Uterus (tissue), 4 donors: ENCODE measurements around the gene MRM1. TPM values are rescaled to one million over a fixed set of nuclear protein-coding genes. Genes with fewer than 3 reads are reported as not detected.

Experiments used
- DNase-seq, 2 donors: peaks; one replicate each; pipeline ENCODE4 v3.0.0-alpha.2; 2019 to 2020
- H3K27ac ChIP-seq, 2 donors: fragments of 200-600 bp; sonication (generic); 1 replicate in 1 of 2; 2 replicates in 1 of 2; pipeline ENCODE4 v1.5.1; 2016 to 2018
- H3K27me3 ChIP-seq, 2 donors: fragments of 200-600 bp; sonication (generic); one replicate each; pipeline ENCODE4 v1.5.1; 2018 to 2019; ENCODE audit warnings: control low read depth in 1 of 2
- H3K36me3 ChIP-seq, 2 donors: fragments of 200-600 bp; sonication (generic); one replicate each; pipeline ENCODE4 v1.5.1; 2019; ENCODE audit warnings: control low read depth in 1 of 2
- H3K4me1 ChIP-seq, 2 donors: fragments of 200-600 bp; sonication (generic); one replicate each; pipeline ENCODE4 v1.5.1; 2018 to 2019; ENCODE audit warnings: control low read depth in 1 of 2
- H3K4me3 ChIP-seq, 2 donors: fragments of 200-600 bp; sonication (generic); 1 replicate in 1 of 2; 2 replicates in 1 of 2; pipeline ENCODE4 v1.5.1; 2018 to 2019; ENCODE audit warnings: mild to moderate bottlenecking in 1 of 2
- H3K9me3 ChIP-seq, 2 donors: fragments of 200-600 bp; sonication (generic); one replicate each; pipeline ENCODE4 v1.5.1; 2019; ENCODE audit warnings: control low read depth in 1 of 2
- POLR2A ChIP-seq, 2 donors: fragments of 450-650 bp; IDR thresholded peaks; one replicate each; pipeline ENCODE4 v1.6.1; 2016; ENCODE audit warnings: antibody characterized with exemption in 2 of 2, mild to moderate bottlenecking in 1 of 2, moderate library complexity in 1 of 2
- intact Hi-C: fragments of 100-400 bp; cut with DNase I; formaldehyde crosslinking; loops from one replicate; pipeline ENCODE4 v1.15.1; 2023; ENCODE audit warnings: low total_unique reads
- total RNA-seq, 4 donors: library from RNA; depleted of rRNA in 3 of 4; stranded (reverse); fragments of >200 nt in 3 of 4; gene quantifications; one replicate each; pipeline versions ENCODE4 v1.1.0 to v1.2.4, GENCODE V29; 2014 to 2023
- TF ChIP-seq, protein P1 (sequence below), 4 experiments: fragments of 200-600 bp in 2 of 4; fragments of 450-650 bp in 2 of 4; sonication (generic) in 2 of 4; IDR thresholded peaks; one replicate each; pipeline ENCODE4 v1.5.1; 2016 to 2019; ENCODE audit warnings: antibody characterized with exemption in 4 of 4, mild to moderate bottlenecking in 2 of 4, moderate library complexity in 1 of 4
- donor health status: DM: yes; HTN: yes; CAD: no.

Gene MRM1
- total RNA-seq, 4 donors from 2014 or later: 3.7 to 8.5 (median 4.6) TPM; not detected in 1

DNA sequence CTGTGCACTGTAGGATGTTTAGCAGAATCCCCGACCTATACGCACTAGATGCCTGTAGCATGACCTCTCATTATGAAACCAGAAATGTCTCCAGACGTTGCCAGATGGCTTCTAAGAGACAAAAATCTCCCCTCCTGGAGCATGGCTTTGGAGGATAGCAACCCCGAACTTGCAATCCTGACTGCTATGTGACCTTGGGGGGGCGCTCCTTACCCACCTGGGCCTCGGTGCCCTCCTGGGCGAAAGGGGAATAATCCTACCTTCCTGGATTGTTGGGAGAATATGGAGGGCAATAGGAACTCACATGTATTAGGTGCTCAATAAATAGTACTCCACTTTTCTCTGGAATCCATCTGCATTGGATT lies 8.1 kb downstream of the MRM1 start:
- no peak for TF ChIP-seq POLR2A (IDR thresholded peaks at IDR 0.05)
- TF ChIP-seq, protein P1, sequence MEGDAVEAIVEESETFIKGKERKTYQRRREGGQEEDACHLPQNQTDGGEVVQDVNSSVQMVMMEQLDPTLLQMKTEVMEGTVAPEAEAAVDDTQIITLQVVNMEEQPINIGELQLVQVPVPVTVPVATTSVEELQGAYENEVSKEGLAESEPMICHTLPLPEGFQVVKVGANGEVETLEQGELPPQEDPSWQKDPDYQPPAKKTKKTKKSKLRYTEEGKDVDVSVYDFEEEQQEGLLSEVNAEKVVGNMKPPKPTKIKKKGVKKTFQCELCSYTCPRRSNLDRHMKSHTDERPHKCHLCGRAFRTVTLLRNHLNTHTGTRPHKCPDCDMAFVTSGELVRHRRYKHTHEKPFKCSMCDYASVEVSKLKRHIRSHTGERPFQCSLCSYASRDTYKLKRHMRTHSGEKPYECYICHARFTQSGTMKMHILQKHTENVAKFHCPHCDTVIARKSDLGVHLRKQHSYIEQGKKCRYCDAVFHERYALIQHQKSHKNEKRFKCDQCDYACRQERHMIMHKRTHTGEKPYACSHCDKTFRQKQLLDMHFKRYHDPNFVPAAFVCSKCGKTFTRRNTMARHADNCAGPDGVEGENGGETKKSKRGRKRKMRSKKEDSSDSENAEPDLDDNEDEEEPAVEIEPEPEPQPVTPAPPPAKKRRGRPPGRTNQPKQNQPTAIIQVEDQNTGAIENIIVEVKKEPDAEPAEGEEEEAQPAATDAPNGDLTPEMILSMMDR (IDR thresholded peaks at IDR 0.05): no peak
- Histone ChIP-seq H3K36me3 (no peaks in the 10 kb centered on the region), H3K27me3 (no peaks in the 10 kb centered on the region), H3K4me3 (no peak overlapping the region), H3K9me3 (no peaks in the 10 kb centered on the region), H3K4me1 (no peaks in the 10 kb centered on the region), H3K27ac (no peak overlapping the region)
- no peak for DNase-seq
- intact Hi-C loops: loop anchor here (10.0 kb wide), 1 partner anchor 435 kb away; no protein-coding TSS in a partner anchor

DNA sequence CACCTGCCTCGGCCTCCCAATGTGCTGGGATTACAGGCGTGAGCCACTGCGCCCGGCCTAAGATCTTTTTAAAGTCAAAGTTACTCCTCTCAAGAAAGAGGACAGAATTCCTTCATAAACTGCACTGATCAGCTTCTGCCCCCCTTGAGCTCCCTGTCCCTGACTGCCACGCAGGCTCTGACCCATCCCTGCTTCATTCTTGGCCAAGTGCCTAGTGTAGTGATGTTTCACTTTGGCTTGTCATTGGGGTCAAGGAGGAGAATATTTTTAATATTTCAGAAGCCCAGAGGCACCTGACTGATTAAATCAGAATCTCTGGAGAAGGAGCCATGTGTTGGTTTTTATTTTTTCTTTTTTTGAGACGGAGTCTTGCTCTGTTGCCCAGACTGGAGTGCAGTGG lies 9.1 kb downstream of the MRM1 start:
- Histone ChIP-seq H3K9me3 (no peaks in the 10 kb centered on the region), H3K4me3 (no peak overlapping the region), H3K36me3 (no peaks in the 10 kb centered on the region), H3K27ac (no peak overlapping the region), H3K27me3 (no peaks in the 10 kb centered on the region), H3K4me1 (no peaks in the 10 kb centered on the region)
- intact Hi-C loops: no loop called here
- DNase-seq: no peak
- no peak for TF ChIP-seq POLR2A (IDR thresholded peaks at IDR 0.05)
- TF ChIP-seq, protein P1 (IDR thresholded peaks at IDR 0.05): no peak

DNA sequence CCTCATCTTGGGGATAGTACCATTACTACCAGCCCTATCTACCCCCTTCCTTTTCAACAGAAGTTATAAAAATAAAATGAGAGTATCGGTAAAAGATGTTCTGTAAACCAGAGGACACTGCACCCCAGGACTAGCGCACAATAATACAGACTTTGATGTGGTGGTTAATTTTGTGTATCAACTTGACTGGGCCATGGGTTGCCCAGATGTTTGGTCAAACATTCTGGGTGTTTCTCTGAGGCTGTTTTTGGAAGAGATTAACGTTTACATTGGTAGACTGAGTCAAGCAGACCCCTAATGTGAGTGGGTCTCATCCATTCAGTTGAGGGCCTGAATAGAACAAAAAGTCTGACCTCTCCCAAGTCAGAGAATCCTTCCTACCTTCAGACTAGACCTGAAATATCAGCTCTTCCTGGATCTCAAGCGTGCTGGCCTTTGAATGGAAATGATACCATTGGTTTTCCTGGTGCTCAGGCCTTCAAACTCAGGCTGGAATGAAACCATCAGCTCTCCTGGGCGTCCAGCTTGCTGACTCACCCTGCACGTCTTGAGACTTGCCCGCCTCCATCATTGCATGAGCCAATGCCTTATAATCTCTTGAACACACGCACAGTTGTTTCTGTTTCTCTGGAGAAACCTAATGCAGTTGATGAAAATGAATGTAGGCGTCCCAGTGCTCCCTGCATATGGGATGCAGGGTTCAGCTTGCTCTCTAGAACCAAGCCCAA lies 10.1 kb downstream of the MRM1 start:
- no peak for DNase-seq
- TF ChIP-seq, protein P1 (IDR thresholded peaks at IDR 0.05): no peak
- TF ChIP-seq POLR2A (IDR thresholded peaks at IDR 0.05): no peak
- Histone ChIP-seq H3K27me3 (no peaks in the 10 kb centered on the region), H3K4me1 (no peaks in the 10 kb centered on the region), H3K4me3 (no peak overlapping the region), H3K27ac (no peak overlapping the region), H3K36me3 (no peaks in the 10 kb centered on the region), H3K9me3 (no peaks in the 10 kb centered on the region)
- intact Hi-C loops: no loop called here

DNA sequence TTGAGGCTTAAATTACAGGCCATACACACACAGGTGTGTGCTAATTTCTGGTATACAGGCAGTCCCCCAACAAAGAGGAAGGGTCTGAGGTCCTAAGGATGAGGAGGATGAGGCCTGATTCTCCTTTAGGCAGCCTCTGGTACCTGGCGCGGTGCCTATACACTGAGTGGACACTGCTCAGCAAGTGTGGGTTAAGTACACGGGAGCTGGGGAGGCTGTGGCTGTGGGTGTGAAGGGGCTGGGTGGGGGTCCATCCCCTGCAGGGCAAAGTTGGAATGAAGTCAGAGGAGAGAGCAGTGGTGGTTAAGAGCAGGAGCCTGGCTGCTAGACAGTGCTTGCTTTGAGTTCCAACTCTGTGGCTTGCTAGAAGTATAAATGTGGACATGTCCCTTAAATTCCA lies 10.9 kb downstream of the MRM1 start:
- Histone ChIP-seq H3K9me3 (no peaks in the 10 kb centered on the region), H3K36me3 (no peaks in the 10 kb centered on the region), H3K4me3 (no peak overlapping the region), H3K4me1 (no peaks in the 10 kb centered on the region), H3K27me3 (no peaks in the 10 kb centered on the region), H3K27ac (no peak overlapping the region)
- TF ChIP-seq POLR2A (IDR thresholded peaks at IDR 0.05): no peak
- TF ChIP-seq, protein P1 (IDR thresholded peaks at IDR 0.05): no peak
- intact Hi-C loops: no loop called here
- no peak for DNase-seq

DNA sequence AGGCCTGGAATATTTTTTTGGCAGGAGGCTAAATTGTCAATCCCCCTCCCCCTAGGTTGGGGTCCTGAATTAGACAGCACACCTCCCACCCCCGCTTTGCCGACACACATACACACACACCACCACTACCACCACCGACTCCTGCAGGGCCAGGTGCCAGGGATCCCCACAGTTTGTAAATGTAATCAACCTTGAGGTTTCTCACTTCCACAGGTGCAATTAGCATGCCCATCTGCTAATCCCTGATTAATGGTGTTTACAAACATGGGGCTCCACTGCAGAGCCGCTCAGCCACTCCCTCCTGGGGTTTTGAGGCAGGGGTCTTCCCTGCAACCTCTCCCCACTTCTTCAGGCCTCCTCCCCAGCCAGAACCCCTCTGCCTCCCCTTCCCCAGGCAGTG lies 11.8 kb downstream of the MRM1 start:
- DNase-seq: no peak
- intact Hi-C loops: no loop called here
- no peaks in the 10 kb centered on the region for H3K36me3 ChIP-seq

More for the DNA sequence above, 11.8 kb downstream of the MRM1 start:
- no peak overlapping the region for H3K27ac ChIP-seq
- H3K27me3 ChIP-seq: no peaks in the 10 kb centered on the region
- TF ChIP-seq POLR2A (IDR thresholded peaks at IDR 0.05): no peak
- H3K4me3 ChIP-seq: no peak overlapping the region
- no peaks in the 10 kb centered on the region for H3K9me3 ChIP-seq
- H3K4me1 ChIP-seq: no peaks in the 10 kb centered on the region
